WI38 (cell line): ENCODE data around the gene ACAN.
A peak's percentile ranks its signal among the peaks of the same experiment; 100 is the strongest.

Experiments
- H3K4me3 ChIP-seq: 2 replicates; pipeline ENCODE4 v1.5.1; 2011; ENCODE audit warnings: low read depth, mild to moderate bottlenecking, control low read depth, low read length
- TF ChIP-seq, protein P1 (sequence below): IDR thresholded peaks from 2 replicates; pipeline ENCODE4 v1.5.1; 2012; ENCODE audit warnings: low read depth, mild to moderate bottlenecking, control low read depth, low read length

ACAN gene

DNA sequence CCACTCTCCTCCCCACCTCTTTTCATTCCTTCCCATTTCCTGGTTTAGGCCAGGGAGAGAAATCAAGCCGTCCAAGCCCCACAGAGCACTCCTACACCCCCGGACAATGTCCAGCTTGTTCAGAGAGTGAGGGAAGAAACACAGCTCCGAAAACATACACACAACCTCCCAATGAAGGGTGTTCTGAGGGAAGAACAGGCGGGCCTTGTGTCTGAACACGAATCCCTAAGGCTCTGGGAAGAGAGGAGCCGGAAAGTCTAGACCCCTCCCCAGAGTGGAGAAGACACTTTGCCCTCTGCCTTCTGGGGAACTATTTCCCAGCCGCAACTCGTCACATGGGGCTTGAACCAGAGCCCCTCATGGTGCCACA is 30.5 kb downstream of the ACAN start:
- TF ChIP-seq, protein P1, sequence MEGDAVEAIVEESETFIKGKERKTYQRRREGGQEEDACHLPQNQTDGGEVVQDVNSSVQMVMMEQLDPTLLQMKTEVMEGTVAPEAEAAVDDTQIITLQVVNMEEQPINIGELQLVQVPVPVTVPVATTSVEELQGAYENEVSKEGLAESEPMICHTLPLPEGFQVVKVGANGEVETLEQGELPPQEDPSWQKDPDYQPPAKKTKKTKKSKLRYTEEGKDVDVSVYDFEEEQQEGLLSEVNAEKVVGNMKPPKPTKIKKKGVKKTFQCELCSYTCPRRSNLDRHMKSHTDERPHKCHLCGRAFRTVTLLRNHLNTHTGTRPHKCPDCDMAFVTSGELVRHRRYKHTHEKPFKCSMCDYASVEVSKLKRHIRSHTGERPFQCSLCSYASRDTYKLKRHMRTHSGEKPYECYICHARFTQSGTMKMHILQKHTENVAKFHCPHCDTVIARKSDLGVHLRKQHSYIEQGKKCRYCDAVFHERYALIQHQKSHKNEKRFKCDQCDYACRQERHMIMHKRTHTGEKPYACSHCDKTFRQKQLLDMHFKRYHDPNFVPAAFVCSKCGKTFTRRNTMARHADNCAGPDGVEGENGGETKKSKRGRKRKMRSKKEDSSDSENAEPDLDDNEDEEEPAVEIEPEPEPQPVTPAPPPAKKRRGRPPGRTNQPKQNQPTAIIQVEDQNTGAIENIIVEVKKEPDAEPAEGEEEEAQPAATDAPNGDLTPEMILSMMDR: no peak
- H3K4me3 ChIP-seq: no peak overlapping the region

DNA sequence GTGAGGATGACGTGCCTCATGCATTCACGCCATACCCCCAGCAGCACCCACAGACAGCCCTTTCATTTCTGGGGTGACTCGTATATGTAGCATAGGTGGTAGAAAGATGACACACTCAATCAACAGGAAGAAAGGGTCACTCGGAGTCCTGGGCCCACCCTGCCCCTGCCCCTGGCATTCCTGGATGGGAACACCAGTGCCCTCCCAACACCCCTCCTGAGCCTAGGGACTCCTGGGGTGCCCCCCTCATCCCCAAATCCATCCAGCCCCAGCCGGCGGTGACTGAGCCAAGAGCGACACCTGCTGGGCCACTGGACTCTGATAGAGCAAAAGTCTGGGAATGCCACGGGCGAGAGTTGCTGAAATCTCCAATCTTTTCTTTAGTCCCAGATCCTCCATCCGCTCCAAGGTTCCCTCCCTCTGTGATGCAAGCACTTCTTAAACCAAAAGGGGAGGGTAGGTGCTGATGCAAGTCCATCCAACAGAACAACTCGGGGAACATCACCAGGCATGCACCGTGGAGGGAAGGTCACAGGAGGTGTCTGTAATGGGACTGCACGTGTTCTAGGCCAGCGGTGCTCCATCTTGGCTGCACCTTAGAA is 31.1 kb downstream of the ACAN start:
- no peak overlapping the region for H3K4me3 ChIP-seq
- TF ChIP-seq, protein P1: peak; percentile 65

DNA sequence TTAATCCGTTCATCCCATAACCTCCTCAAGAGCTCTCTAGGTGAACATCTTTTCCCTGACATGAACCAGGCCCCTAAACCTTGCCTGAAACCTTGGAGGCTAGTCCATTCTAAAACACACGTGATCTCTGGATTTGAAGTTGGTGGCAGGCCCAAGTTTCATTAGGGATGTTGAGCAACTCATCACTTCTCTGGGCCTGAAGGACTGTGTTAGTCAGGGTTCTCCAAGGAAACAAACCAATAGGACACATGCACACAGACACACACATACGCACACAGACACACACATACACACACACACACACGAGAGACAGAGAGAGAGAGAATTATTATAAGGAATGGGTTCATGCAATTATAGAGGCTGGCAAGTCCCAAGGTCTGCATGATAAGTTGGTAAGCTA is 31.9 kb downstream of the ACAN start:
- no peak overlapping the region for H3K4me3 ChIP-seq
- TF ChIP-seq, protein P1: no peak

DNA sequence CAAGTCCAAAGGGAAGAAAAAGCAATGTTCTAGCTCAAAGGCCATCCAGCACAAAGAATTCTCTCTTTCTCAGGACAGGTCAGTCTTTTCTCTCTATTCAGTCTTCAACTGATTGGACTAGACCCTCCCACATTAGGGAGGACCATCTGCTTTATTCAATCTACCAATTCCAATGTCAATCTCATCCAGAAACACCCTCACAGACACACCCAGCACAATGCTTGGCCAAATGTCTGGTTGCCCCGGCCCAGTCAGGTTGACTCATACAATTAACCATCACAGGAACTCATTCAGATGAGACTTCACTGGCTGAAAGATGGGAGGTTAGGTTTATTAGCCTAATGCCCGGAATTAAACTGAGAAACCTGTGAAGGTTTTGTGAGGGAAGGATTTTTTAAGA is 32.4 kb downstream of the ACAN start:
- TF ChIP-seq, protein P1: no peak
- H3K4me3 ChIP-seq: no peak overlapping the region

DNA sequence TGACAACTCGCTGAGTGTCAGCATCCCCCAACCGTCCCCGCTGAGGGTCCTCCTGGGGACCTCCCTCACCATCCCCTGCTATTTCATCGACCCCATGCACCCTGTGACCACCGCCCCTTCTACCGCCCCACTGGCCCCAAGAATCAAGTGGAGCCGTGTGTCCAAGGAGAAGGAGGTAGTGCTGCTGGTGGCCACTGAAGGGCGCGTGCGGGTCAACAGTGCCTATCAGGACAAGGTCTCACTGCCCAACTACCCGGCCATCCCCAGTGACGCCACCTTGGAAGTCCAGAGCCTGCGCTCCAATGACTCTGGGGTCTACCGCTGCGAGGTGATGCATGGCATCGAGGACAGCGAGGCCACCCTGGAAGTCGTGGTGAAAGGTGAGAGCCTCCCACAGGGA is 35.4 kb downstream of the ACAN start:
- H3K4me3 ChIP-seq: no peak overlapping the region
- TF ChIP-seq, protein P1: no peak

DNA sequence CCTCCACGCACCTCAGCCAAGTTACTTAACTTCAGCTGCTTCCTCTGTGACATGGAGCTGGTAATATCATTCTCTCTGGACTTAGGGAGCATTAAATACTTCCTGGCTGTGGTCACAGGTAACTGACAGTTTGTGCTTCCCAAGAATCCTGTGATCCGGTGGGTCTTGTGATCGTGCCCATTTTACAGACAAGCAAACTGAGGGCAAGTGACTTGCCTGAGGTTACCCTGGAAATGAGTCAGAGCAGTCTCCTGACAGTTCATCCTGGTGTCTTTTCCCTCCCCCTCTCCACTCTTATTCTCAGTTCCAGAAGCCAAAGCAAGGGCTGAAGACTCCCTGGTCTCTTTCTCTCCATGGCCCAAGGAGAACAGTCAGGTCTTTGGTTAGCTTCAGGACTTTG is 35.9 kb downstream of the ACAN start:
- H3K4me3 ChIP-seq: no peak overlapping the region
- TF ChIP-seq, protein P1: no peak

DNA sequence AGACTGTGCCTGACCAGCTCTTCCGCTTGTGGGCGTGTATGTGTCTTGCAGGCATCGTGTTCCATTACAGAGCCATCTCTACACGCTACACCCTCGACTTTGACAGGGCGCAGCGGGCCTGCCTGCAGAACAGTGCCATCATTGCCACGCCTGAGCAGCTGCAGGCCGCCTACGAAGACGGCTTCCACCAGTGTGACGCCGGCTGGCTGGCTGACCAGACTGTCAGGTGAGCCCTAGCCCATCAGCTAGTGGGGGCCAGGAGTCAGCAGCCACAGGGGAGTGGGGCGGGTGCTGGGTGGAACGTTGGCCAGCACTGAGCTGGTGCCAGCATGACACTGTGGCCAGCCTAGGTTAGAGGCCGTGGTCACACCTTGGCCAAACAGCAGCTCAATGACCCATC is 36.7 kb downstream of the ACAN start:
- TF ChIP-seq, protein P1: no peak
- H3K4me3 ChIP-seq: no peak overlapping the region
